Mammary epithelial cell (primary cell): Measurements from ENCODE around the gene KIAA1755.

Experiments used
- EZH2 ChIP-seq: IDR thresholded peaks from 2 replicates; pipeline ENCODE4 v1.6.1; 2012; ENCODE audit warnings: low read length, inconsistent platforms, borderline replicate concordance
- TF ChIP-seq, protein P1 (sequence below), 2 donors: IDR thresholded peaks in 1 of 2; conservative IDR thresholded peaks in 1 of 2; 2 replicates each; pipeline ENCODE4 v1.5.1; 2011 to 2012; ENCODE audit warnings: inconsistent platforms in 2 of 2, low read length in 2 of 2, mild to moderate bottlenecking in 2 of 2, control low read depth in 1 of 2, low read depth in 1 of 2; ENCODE audit not compliant: insufficient read depth in 1 of 2; ENCODE audit errors: extremely low read depth in 1 of 2

DNA sequence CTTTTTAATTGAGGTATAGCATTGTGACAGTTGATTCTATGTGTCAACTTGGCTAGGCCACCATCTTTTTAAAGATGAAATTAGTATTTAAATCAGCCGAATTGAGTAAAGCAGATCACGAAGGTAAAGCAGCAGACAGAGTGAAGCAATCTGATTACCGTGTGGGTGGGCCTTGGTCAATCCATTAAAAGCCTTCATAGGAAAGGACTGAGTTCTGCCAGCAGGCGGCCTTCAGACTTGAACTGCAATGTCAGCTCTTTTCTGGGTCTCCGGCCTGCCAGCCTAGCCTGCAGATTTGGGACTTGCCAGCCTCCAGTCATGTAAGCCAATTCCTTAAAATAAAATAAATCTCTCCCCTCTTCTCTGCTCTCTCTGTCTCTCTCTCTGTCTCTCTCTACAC lies 73.0 kb downstream of the KIAA1755 start:
- no peak for TF ChIP-seq EZH2
- TF ChIP-seq, protein P1, sequence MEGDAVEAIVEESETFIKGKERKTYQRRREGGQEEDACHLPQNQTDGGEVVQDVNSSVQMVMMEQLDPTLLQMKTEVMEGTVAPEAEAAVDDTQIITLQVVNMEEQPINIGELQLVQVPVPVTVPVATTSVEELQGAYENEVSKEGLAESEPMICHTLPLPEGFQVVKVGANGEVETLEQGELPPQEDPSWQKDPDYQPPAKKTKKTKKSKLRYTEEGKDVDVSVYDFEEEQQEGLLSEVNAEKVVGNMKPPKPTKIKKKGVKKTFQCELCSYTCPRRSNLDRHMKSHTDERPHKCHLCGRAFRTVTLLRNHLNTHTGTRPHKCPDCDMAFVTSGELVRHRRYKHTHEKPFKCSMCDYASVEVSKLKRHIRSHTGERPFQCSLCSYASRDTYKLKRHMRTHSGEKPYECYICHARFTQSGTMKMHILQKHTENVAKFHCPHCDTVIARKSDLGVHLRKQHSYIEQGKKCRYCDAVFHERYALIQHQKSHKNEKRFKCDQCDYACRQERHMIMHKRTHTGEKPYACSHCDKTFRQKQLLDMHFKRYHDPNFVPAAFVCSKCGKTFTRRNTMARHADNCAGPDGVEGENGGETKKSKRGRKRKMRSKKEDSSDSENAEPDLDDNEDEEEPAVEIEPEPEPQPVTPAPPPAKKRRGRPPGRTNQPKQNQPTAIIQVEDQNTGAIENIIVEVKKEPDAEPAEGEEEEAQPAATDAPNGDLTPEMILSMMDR (conservative IDR thresholded peaks at IDR 0.05 in 1 of 2, IDR thresholded peaks at IDR 0.05 in 1 of 2; ENCODE audit: extremely low read depth in 1 of 2, insufficient read depth in 1 of 2, low read depth in 1 of 2, low read length in 2 of 2) = peak; percentile 12 to 13
